Heart left ventricle (tissue), 16 donors: ENCODE measurements around the gene ANKLE1. TPM values are rescaled to one million over a fixed set of nuclear protein-coding genes. Genes with fewer than 3 reads are reported as not detected.

Source experiments
- ATAC-seq, 4 donors: fragments of 200-7000 bp; cut with Tn5 transposase; one replicate each; pipeline ENCODE4 v1.9.1; 2020 to 2022; ENCODE audit warnings: moderate library complexity in 4 of 4, mild to moderate bottlenecking in 3 of 4, moderate number of reproducible peaks in 1 of 4
- DNase-seq, 5 donors: peaks; one replicate each; pipeline ENCODE4 v3.0.0-alpha.2; 2020
- H3K27ac ChIP-seq, 12 donors: fragments of 200-600 bp; sonication (generic) in 4 of 12; one replicate each; pipeline versions ENCODE4 v1.5.0 to v1.8.0; 2016 to 2022; ENCODE audit warnings: mild to moderate bottlenecking in 2 of 12
- H3K27me3 ChIP-seq, 9 donors: fragments of 200-600 bp; sonication (generic) in 2 of 9; one replicate each; pipeline versions ENCODE4 v1.5.1 to v1.8.0; 2016 to 2022; ENCODE audit warnings: mild to moderate bottlenecking in 3 of 9
- H3K36me3 ChIP-seq, 9 donors: fragments of 200-600 bp; sonication (generic) in 2 of 9; one replicate each; pipeline versions ENCODE4 v1.5.0 to v1.8.0; 2018 to 2022; ENCODE audit warnings: mild to moderate bottlenecking in 2 of 9
- H3K4me1 ChIP-seq, 12 donors: fragments of 200-600 bp; sonication (generic) in 4 of 12; one replicate each; pipeline versions ENCODE4 v1.5.0 to v1.8.0; 2016 to 2022; ENCODE audit warnings: mild to moderate bottlenecking in 3 of 12
- H3K4me3 ChIP-seq, 12 donors: fragments of 200-600 bp; sonication (generic) in 4 of 12; one replicate each; pipeline versions ENCODE4 v1.5.0 to v1.8.0; 2017 to 2022; ENCODE audit warnings: mild to moderate bottlenecking in 9 of 12, moderate library complexity in 4 of 12
- H3K9me3 ChIP-seq, 12 donors: fragments of 200-600 bp; sonication (generic) in 4 of 12; one replicate each; pipeline versions ENCODE4 v1.5.0 to v1.8.0; 2016 to 2022; ENCODE audit warnings: mild to moderate bottlenecking in 1 of 12
- CTCF ChIP-seq, 12 donors: fragments of 200-600 bp; sonication (generic) in 4 of 12; IDR thresholded peaks; one replicate each; pipeline versions ENCODE4 v1.5.0 to v1.8.0; 2018 to 2022; ENCODE audit warnings: antibody characterized with exemption in 12 of 12, mild to moderate bottlenecking in 5 of 12
- POLR2A ChIP-seq, 2 donors: fragments of 450-650 bp; IDR thresholded peaks; one replicate each; pipeline ENCODE4 v1.6.1; 2017; ENCODE audit warnings: antibody characterized with exemption in 2 of 2, mild to moderate bottlenecking in 2 of 2, moderate library complexity in 2 of 2
- WGBS, 4 donors: extraction: QIAGEN DNeasy Blood & Tissue Kit in 2 of 4; methylation state at CpG; one replicate each; pipeline versions ENCODE4 v1.1.5 to v1.1.7; 2013 to 2018; 5-methylcytosine and 5-hydroxymethylcytosine counted together
- intact Hi-C, 10 donors: fragments of 100-400 bp; cut with DNase I; formaldehyde crosslinking; loops; one replicate each; pipeline versions ENCODE4 v1.11.1 to v1.14.2; 2022
- polyA plus RNA-seq, 2 donors: library from polyadenylated mRNA; stranded (reverse); fragments of 200-250 nt; gene quantifications; one replicate each; pipeline ENCODE4 v1.2.3, GENCODE V29; 2013
- total RNA-seq, 9 donors: library from RNA; depleted of rRNA in 2 of 9; stranded (reverse); fragments of >200 nt in 2 of 9; fragmentation: NEBNext Ultra II Directional in 3 of 9; extraction: Animal tissue kit (Norgen Biotek cat#: 25700) in 3 of 9; gene quantifications; one replicate each; pipeline versions ENCODE4 v1.1.0 to v1.2.4, GENCODE V29; 2016 to 2023
- donor health status: ischemic (EF 13 %, LVEDD 7.1; RV severe dilation, severe dysfunction).
- donor health status: healthy with polysubstance abuse.
- donor health status: DM: no; HTN: yes; CAD: no.
- donor health status: DM: no; HTN: no; CAD: no.
- donor health status: ischemic (EF 25% LVEDD 6.9; RV normal size, moderate dysfunction).
- donor health status: ischemic (EF 25% LVEDD 5.7; RV mildly dilated, moderate dysfunction).
- donor health status: healthy.
- donor health status: DM: yes; HTN: yes; CAD: no.
- donor health status: ischemic (EF 35%, LVEDD 5.7; RV mildly dilated, moderate dysfunction).
- donor health status: nonischemic (EF 11% LVEDD 7.7; RV severe dilation, severe dysfunction).
- donor health status: DM: yes; HTN: yes; CAD: no.
- donor health status: PGD.
- donor health status: ischemic (EF 29% LVEDD 5.4; RV normal size, mild dysfunction).
- donor health status: nonischemic (EF 23%, LVEDD 6.1; RV moderate dilation, normal function).

ANKLE1 gene
- total and polyA plus RNA-seq, 11 donors: 0.07 to 0.44 (median 0.23) TPM; not detected in 2

DNA sequence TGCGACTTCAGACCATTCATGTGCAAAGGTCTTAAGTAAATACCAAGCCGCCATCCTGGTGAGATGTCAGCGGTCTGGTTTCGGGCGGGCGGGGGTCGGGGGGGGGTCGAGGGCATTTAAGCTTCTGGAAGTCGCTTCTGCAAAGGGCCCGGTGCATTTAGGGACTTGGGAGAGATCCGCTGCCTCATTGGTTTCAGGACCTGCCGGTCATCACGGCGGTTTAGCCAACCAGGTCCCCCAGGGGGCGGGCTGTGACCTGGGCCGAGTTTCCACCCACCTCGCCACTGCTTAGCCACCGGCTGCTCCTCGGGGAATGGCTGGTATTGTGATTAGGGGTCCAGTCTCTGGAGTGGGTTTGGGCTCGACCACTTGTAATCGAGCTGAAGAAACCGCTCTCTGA lies 7.8 kb downstream of the ANKLE1 start:
- ATAC-seq (peak in 3 of 4 donors; percentile 62 to 72 (median 69)), DNase-seq (peak; percentile 69 to 89 (median 84))
- WGBS, 4 donors: 9 to 20% (median 15%) methylated on average over 21 to 22 of the region's 22 CpGs
- Histone ChIP-seq H3K4me3 (peak overlapping the region in 2 of 12 donors; percentile 28 to 32), H3K4me1 (peaks cover 0 to 13% (median 0%) of the 10 kb centered on the region in 12 donors), H3K27me3 (no peaks in the 10 kb centered on the region), H3K9me3 (no peaks in the 10 kb centered on the region), H3K36me3 (no peaks in the 10 kb centered on the region), H3K27ac (no peak overlapping the region)
- TF ChIP-seq CTCF (IDR thresholded peaks at IDR 0.05) (peak in 1 of 12 donors; percentile 24), POLR2A (IDR thresholded peaks at IDR 0.05) (no peak)
- intact Hi-C loops: loop anchor here in 3 of 10 donors (10.0 kb wide), 2 partner anchors 75 to 515 kb away; partner anchors contain the start of gene USE1 (in 1 of the 3)

DNA sequence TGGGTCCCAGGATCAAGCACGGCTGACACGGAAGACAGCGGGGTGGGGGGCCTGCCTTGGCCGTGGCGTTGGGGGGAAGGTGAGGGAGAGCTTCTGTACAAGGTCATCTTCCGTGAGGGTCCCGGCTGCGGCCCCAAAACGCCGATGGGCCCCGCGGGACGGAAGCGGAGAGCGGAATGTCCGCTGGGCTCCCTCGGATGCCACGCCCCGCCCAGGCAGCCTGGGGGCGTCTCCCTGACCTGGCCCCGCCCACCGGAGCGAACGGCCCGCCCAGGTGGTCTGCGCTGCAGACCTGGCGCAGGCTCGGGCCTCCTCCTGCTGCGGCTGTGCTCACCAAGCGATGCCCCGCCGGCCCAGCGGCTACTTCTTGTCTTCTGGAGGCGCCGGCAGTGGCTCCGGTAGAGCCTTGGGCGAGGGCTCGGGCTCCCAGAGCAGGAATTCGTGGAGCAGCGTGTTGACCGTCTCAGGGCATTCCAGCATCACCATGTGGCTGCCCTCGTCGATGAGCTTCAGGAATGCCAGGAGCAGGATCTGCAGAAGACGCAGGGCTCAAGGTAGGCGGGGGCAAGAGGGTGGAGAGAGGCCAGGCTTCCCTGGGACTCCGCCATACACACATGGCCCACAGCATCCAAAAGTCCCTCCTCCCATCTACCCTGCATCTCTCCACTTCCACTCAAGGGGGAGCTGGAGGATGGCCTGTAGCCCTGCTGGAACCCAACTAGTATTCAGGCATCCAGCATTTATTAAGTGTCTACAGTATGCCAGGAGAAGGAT lies 10.8 kb downstream of the ANKLE1 start:
- intact Hi-C loops: loop anchor here in 9 of 10 donors (2.0 to 10.0 kb wide), 5 partner anchors 92 to 98 kb away; no protein-coding TSS in a partner anchor
- H3K36me3 ChIP-seq: peaks cover 0 to 8% (median 0%) of the 10 kb centered on the region in 9 donors
- H3K27ac ChIP-seq: peak overlapping the region in 6 of 12 donors; percentile 39 to 81 (median 45)
- TF ChIP-seq POLR2A (IDR thresholded peaks at IDR 0.05) (no peak), CTCF (IDR thresholded peaks at IDR 0.05) (peak; percentile 46 to 78 (median 62))
- H3K9me3 ChIP-seq: no peaks in the 10 kb centered on the region
- WGBS, 4 donors: 10 to 14% (median 12%) methylated on average over 21 to 46 of the region's 46 CpGs
- DNase-seq: peak; percentile 68 to 84 (median 73)
- peak overlapping the region; percentile 24 to 73 (median 56) for H3K4me3 ChIP-seq
- H3K4me1 ChIP-seq: peaks cover 0 to 13% (median 0%) of the 10 kb centered on the region in 12 donors
- ATAC-seq: peak; percentile 66 to 92 (median 90)
- no peaks in the 10 kb centered on the region for H3K27me3 ChIP-seq

GRCh38 chr19:17293605-17294004 lies 11.9 kb downstream of the ANKLE1 start:
- peaks cover 0 to 6% (median 0%) of the 10 kb centered on the region in 12 donors for H3K9me3 ChIP-seq
- H3K36me3 ChIP-seq: peaks cover 0 to 17% (median 5%) of the 10 kb centered on the region in 9 donors
- no peak for TF ChIP-seq POLR2A (IDR thresholded peaks at IDR 0.05)
- no peak for TF ChIP-seq CTCF (IDR thresholded peaks at IDR 0.05)
- no peaks in the 10 kb centered on the region for H3K27me3 ChIP-seq
- H3K4me1 ChIP-seq: peaks cover 0 to 13% (median 0%) of the 10 kb centered on the region in 12 donors
- no peak overlapping the region for H3K27ac ChIP-seq
- no peak overlapping the region for H3K4me3 ChIP-seq
- intact Hi-C loops: loop anchor here in 9 of 10 donors (2.0 to 10.0 kb wide), 5 partner anchors 91 to 97 kb away; no protein-coding TSS in a partner anchor
- WGBS, 4 donors: 88 to 92% (median 92%) methylated on average over 14 of the region's 14 CpGs
- ATAC-seq (no peak), DNase-seq (no peak)
